ENCODE results near the gene GARS1.

GARS1 gene

DNA sequence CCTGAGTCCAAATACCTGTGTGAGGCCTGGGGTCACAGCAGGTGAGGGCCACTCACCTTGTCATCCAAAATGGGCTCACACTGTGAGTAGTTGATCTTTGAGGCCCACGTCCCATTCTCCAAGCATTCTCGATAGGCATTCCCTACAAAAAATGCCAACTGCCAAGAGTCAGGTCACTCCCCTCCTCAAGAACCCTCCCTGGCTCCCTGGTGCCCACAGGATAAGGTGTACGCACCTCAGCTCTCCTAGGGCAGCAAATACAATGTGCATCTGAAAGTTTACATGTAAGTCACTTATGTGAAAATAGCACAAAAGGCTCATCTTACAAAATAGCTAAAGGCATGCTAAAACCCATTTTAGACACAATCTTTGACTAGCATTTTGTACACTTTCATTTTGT, 72.5 kb downstream of the GARS1 start:
- no peaks in the 10 kb centered on the region for H3K27me3 ChIP-seq
- no peak for TF ChIP-seq Cebpa-rat (IDR thresholded peaks at IDR 0.05)
- H3K9me3 ChIP-seq (replicated peaks in 1 of 11): no peaks in the 10 kb centered on the region; a peak in 1 of 22 replicates
- H3K4me1 ChIP-seq: no peaks in the 10 kb centered on the region; a peak in 2 of 20 replicates
- no peak overlapping the region for H3K4me2 ChIP-seq
- no peak overlapping the region for H3K27ac ChIP-seq
- H3K36me3 ChIP-seq: no peaks in the 10 kb centered on the region
- no peak overlapping the region for H3K9ac ChIP-seq
- peaks cover 0 to 9% (median 0%) of the 10 kb centered on the region in 11 experiments; a peak in 4 of 22 replicates for H4K20me1 ChIP-seq
- H3K4me3 ChIP-seq: no peak overlapping the region

DNA sequence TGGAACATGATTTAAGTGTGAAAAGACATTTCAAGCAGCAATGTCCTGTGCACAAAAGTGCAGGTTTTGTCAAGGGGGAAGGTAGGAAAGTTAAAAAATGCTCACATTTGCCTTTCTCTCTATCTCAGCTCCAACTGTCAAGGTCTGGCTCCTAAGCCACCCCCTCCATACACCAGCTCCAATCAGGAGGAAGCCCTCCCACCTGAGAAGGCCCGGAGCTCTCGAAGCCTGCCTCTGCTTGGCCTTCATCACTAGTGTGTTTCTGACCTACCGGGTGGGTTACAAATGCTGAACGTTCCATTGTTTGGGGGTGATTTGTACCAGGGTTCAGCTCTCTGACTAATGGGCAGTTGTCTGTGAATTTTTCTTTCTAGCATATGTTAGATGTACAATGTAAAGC, 73.4 kb downstream of the GARS1 start:
- Histone ChIP-seq H3K9ac (no peak overlapping the region), H3K4me3 (no peak overlapping the region), H3K27me3 (no peaks in the 10 kb centered on the region), H3K27ac (no peak overlapping the region), H3K9me3 (replicated peaks in 1 of 11) (no peaks in the 10 kb centered on the region), H3K4me1 (peaks cover 0 to 8% (median 6%) of the 10 kb centered on the region in 10 experiments; a peak in 11 of 20 replicates), H4K20me1 (peaks cover 0 to 11% (median 0%) of the 10 kb centered on the region in 11 experiments; a peak in 5 of 22 replicates), H3K36me3 (no peaks in the 10 kb centered on the region), H3K4me2 (no peak overlapping the region)
- TF ChIP-seq Cebpa-rat (IDR thresholded peaks at IDR 0.05): no peak

DNA sequence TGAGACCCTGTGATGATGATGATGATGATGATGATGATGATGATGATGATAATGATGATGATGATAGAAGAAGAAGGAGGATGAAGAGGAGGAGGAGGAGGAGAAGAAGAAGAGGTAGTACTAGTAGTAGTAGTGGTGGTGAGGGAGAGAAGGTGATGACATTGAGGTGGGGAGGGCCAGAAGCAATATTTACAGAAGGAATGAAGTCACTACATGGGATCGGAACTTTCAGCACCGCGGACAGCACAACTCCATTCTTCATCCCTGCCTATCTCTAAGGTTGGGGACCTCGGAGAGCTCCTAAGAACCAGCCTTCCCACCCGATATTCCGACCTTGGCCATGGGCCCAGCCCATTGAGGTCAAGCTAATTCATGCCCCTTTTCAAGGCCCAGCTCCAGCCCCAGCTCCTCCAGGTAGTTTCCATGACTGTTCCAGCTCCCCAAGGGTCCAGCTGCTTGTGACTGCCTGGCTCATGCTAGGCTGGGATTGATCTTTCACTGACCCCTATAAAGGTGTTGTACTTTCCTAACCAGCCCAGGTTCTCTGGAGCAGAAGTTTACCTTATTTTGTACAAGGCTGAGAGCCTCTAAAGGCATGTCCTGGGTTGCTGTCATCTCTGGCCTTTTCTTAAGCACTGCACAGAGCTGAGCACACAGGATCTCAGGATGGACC, 77.3 kb downstream of the GARS1 start:
- H3K9ac ChIP-seq: no peak overlapping the region
- no peaks in the 10 kb centered on the region for H3K36me3 ChIP-seq
- no peaks in the 10 kb centered on the region for H3K27me3 ChIP-seq

DNA sequence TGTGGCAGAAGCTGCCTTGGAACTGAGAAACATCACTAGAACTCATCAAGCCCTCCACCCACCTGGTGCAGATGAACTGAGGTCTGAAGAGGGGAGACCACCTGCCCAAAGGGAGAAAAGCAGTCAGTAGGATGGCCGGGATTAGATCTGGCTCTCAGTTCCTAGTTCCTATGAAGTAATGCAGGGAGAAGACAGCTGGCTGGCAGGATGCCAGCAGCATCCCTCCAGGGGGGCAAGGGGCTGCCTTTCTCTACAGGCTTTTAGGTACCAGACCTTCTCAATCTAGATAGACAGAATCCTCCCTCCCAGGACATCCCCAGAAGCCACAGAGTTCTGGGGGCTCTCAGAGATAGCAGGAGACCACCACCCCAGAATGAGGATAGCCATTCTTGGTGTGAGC, 79.7 kb downstream of the GARS1 start:
- Histone ChIP-seq H4K20me1 (peaks cover 0 to 23% (median 0%) of the 10 kb centered on the region in 11 experiments; a peak in 5 of 22 replicates), H3K27ac (no peak overlapping the region), H3K9me3 (replicated peaks in 1 of 11) (no peaks in the 10 kb centered on the region), H3K27me3 (no peaks in the 10 kb centered on the region), H3K4me2 (no peak overlapping the region), H3K4me3 (no peak overlapping the region), H3K9ac (no peak overlapping the region), H3K4me1 (peaks cover 0 to 31% (median 28%) of the 10 kb centered on the region in 10 experiments; a peak in 16 of 20 replicates), H3K36me3 (no peaks in the 10 kb centered on the region)
- no peak for TF ChIP-seq Cebpa-rat (IDR thresholded peaks at IDR 0.05)

More for the DNA sequence above, 77.3 kb downstream of the GARS1 start:
- H3K4me2 ChIP-seq: peak overlapping the region in 6 of 11 experiments; percentile 20 to 43 (median 32); a peak in 4 of 22 replicates
- H3K4me3 ChIP-seq: no peak overlapping the region
- no peak for TF ChIP-seq Cebpa-rat (IDR thresholded peaks at IDR 0.05)
- peaks cover 0 to 8% (median 6%) of the 10 kb centered on the region in 10 experiments; a peak in 11 of 20 replicates for H3K4me1 ChIP-seq
- no peak overlapping the region for H3K27ac ChIP-seq
- peaks cover 0 to 15% (median 0%) of the 10 kb centered on the region in 11 experiments; a peak in 5 of 22 replicates for H4K20me1 ChIP-seq
- H3K9me3 ChIP-seq (replicated peaks in 1 of 11): no peaks in the 10 kb centered on the region

DNA sequence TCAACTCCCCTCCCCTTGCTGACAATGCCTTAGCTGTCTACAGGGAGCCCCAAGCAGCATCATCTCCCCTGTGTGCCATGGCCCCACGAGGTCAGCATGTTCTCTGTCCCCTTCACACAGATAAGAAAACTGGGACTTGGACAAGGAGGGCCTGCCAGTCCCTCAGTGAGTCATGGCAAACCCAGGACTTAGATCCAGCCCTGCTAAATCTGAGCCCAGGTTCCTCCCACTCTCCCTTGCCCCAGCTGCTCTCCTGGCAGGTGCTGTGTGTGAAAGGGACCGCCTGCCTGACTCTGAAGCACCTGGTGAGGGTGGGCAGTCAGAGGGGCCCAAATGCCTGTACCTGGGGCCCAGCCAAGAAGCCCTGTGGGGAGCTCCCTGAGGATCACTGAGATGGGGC, 80.2 kb downstream of the GARS1 start:
- no peaks in the 10 kb centered on the region for H3K27me3 ChIP-seq
- H3K4me3 ChIP-seq: no peak overlapping the region
- peaks cover 0 to 23% (median 0%) of the 10 kb centered on the region in 11 experiments; a peak in 5 of 22 replicates for H4K20me1 ChIP-seq
- TF ChIP-seq Cebpa-rat (IDR thresholded peaks at IDR 0.05): no peak
- H3K9ac ChIP-seq: no peak overlapping the region
- no peaks in the 10 kb centered on the region for H3K9me3 ChIP-seq (replicated peaks in 1 of 11)
- H3K4me2 ChIP-seq: no peak overlapping the region
- no peak overlapping the region for H3K27ac ChIP-seq
- peaks cover 0 to 36% (median 32%) of the 10 kb centered on the region in 10 experiments; a peak in 16 of 20 replicates for H3K4me1 ChIP-seq
- H3K36me3 ChIP-seq: no peaks in the 10 kb centered on the region

DNA sequence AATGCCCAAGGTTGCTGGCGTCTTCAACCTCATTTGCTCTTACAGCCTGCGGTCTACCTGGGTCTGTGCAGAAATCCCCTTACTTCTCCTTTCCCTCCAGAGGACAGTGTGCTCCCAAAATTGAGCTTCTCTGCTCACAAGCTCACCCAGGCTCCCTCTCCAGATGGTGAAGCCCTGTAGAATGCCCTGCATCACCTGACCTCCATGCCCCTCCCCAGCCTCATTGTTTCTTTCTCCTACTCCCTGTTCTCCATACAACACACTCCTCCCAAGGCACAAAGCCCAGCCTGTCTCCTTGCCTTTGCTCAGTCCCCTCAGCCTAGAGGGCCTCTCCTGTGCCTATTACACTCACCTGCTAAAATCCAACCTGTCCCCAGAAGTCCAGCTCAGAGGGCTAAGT, 84.1 kb downstream of the GARS1 start:
- Histone ChIP-seq H3K4me3 (no peak overlapping the region; a peak in 1 of 20 replicates), H4K20me1 (peaks cover 0 to 16% (median 0%) of the 10 kb centered on the region in 11 experiments; a peak in 2 of 22 replicates), H3K9me3 (replicated peaks in 1 of 11) (peaks cover 0 to 11% (median 8%) of the 10 kb centered on the region in 11 experiments; a peak in 12 of 22 replicates), H3K4me1 (peaks cover 7 to 51% (median 37%) of the 10 kb centered on the region in 10 experiments; a peak in 18 of 20 replicates), H3K27me3 (peaks cover 30 to 39% (median 34%) of the 10 kb centered on the region in 11 experiments), H3K9ac (peak overlapping the region in 3 of 11 experiments; percentile 29 to 44 (median 44); a peak in 4 of 22 replicates), H3K27ac (peak overlapping the region in 4 of 11 experiments; percentile 46 to 72 (median 64); a peak in 9 of 22 replicates), H3K4me2 (peak overlapping the region in 9 of 11 experiments; percentile 29 to 78 (median 67); a peak in 18 of 22 replicates), H3K36me3 (no peaks in the 10 kb centered on the region)
- TF ChIP-seq Cebpa-rat (IDR thresholded peaks at IDR 0.05): no peak

DNA sequence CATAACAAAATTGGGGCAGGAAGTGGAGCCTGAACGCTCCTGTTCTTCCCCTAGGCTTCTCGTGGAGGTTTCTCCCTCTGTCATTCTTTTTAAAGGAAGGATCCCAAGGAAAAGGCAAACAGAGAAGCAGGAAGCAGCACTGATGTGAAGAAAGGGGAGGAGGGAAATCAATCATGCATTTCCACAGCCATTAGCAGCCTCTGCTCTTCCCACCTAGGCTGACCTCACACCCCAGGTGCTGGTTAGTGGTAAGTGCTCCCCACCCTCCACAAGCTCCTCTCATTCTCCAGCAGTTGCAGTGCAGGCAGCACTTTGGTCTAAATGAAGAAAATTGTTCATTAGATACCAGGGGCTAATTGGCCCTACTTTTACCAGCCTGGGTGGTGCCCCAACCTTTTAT, 85.0 kb downstream of the GARS1 start:
- Histone ChIP-seq H3K4me2 (peak overlapping the region in 8 of 11 experiments; percentile 29 to 78 (median 68); a peak in 16 of 22 replicates), H3K36me3 (no peaks in the 10 kb centered on the region), H3K4me1 (peaks cover 7 to 51% (median 37%) of the 10 kb centered on the region in 10 experiments; a peak in 18 of 20 replicates), H3K9me3 (replicated peaks in 1 of 11) (peaks cover 0 to 11% (median 8%) of the 10 kb centered on the region in 11 experiments; a peak in 12 of 22 replicates), H3K27ac (peak overlapping the region in 2 of 11 experiments; percentile 67 to 72; a peak in 5 of 22 replicates), H3K27me3 (peaks cover 30 to 44% (median 37%) of the 10 kb centered on the region in 11 experiments), H3K4me3 (no peak overlapping the region), H4K20me1 (peaks cover 0 to 16% (median 0%) of the 10 kb centered on the region in 11 experiments; a peak in 2 of 22 replicates), H3K9ac (no peak overlapping the region)
- no peak for TF ChIP-seq Cebpa-rat (IDR thresholded peaks at IDR 0.05)

DNA sequence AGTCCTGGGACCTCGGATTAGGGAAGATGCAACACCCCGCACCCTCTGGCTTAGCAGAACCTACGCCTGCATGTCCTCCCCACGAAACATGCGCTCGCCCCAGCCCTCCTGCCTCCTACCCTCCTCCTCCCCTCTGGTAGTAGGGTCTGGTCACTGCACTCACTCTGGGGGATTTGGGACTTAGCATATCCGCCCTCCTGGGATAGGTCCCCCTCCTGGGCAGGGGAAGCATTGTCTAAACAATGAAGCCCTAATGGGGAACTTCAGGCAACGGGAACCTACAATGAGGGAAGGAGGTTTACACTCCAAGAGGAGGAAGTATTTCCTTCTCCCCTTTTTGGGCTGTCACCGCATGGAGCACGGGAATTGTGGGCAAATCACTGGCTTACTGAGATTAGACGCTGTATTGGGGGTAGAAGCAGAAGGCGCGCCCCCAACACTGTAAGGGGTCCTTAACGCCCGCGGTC, 86.7 kb downstream of the GARS1 start:
- H4K20me1 ChIP-seq: peaks cover 0 to 16% (median 0%) of the 10 kb centered on the region in 11 experiments; a peak in 1 of 22 replicates
- H3K4me2 ChIP-seq: peak overlapping the region in 3 of 11 experiments; percentile 10 to 82 (median 71); a peak in 3 of 22 replicates
- H3K9me3 ChIP-seq (replicated peaks in 1 of 11): peaks cover 0 to 11% (median 8%) of the 10 kb centered on the region in 11 experiments; a peak in 12 of 22 replicates
- H3K36me3 ChIP-seq: no peaks in the 10 kb centered on the region
- H3K9ac ChIP-seq: no peak overlapping the region
- H3K4me3 ChIP-seq: 0 out of 20 replicates have a peak overlapping the region, but pooled peaks of 1 of the 10 experiments have one; percentile 49
- H3K27me3 ChIP-seq: peaks cover 30 to 44% (median 37%) of the 10 kb centered on the region in 11 experiments
- no peak for TF ChIP-seq Cebpa-rat (IDR thresholded peaks at IDR 0.05)
- no peak overlapping the region for H3K27ac ChIP-seq
- peaks cover 7 to 51% (median 37%) of the 10 kb centered on the region in 10 experiments; a peak in 18 of 20 replicates for H3K4me1 ChIP-seq
